Thyroid gland (tissue), 4 donors: ENCODE measurements around the gene ST6GALNAC5.

Source experiments
- CTCF ChIP-seq, 6 experiments: fragments of 200-600 bp in 3 of 6; fragments of 450-650 bp in 3 of 6; sonication (generic) in 3 of 6; IDR thresholded peaks; one replicate each; pipeline ENCODE4 v1.5.1; 2016 to 2019; ENCODE audit warnings: antibody characterized with exemption in 6 of 6, mild to moderate bottlenecking in 2 of 6, inconsistent platforms in 1 of 6, moderate library complexity in 1 of 6
- POLR2A ChIP-seq, 2 donors: fragments of 450-650 bp; IDR thresholded peaks; one replicate each; pipeline ENCODE4 v1.6.1; 2017; ENCODE audit warnings: antibody characterized with exemption in 2 of 2, mild to moderate bottlenecking in 2 of 2, moderate library complexity in 1 of 2

DNA sequence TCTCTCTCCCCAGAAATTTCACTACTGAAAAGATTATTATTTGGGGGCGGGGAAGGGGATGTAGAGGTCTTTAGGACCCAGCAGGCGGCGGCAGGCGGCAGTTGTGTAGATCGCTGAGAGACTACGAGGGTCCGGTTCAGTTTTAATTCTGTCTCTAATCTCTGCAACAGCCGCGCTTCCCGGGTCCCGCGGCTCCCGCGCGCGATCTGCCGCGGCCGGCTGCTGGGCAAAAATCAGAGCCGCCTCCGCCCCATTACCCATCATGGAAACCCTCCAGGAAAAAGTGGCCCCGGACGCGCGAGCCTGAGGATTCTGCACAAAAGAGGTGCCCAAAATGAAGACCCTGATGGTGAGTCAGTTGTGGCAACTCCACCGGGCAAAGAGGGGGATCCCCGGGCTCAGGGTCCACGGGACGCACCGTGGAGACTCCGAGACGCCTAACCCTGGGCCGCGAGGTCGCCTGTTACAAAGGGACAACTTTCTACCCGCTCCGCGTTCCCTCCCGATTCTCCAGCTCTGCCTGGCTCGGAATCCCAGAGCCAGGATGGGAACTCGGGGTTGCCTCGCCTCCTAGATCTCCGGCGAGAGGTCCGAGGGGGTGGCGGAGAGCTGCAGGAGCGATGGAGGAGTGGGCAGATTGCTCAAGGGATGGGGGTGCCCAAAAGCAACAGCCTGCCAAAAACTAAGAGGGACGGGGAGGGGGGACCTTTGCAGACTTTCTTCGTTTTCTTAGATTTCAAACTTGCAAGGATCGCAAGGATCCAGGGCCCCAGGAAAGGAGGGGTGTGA, at the start of gene ST6GALNAC5:
- TF ChIP-seq POLR2A (IDR thresholded peaks at IDR 0.05) (no peak), CTCF (IDR thresholded peaks at IDR 0.05) (no peak)
